Thyroid gland (tissue), 4 donors: ENCODE measurements around the gene SNCAIP. TPM values are rescaled to one million over a fixed set of nuclear protein-coding genes. Genes with fewer than 3 reads are reported as not detected.

Experiments
- DNase-seq, 2 donors: peaks; one replicate each; pipeline ENCODE4 v3.0.0-alpha.2; 2019
- H3K27ac ChIP-seq, 3 donors: fragments of 200-600 bp; sonication (generic); 1 replicate in 2 of 3; 2 replicates in 1 of 3; pipeline ENCODE4 v1.5.1; 2016 to 2019; ENCODE audit warnings: mild to moderate bottlenecking in 1 of 3, moderate library complexity in 1 of 3
- H3K27me3 ChIP-seq: fragments of 200-600 bp; sonication (generic); one replicate; pipeline ENCODE4 v1.5.1; 2019
- H3K36me3 ChIP-seq, 2 donors: fragments of 200-600 bp; sonication (generic); one replicate each; pipeline ENCODE4 v1.5.1; 2016 to 2019
- H3K4me1 ChIP-seq, 2 donors: fragments of 200-600 bp; sonication (generic); one replicate each; pipeline ENCODE4 v1.5.1; 2017 to 2019
- H3K4me3 ChIP-seq, 3 donors: fragments of 200-600 bp; sonication (generic); replicated peaks in 1 of 3; 1 replicate in 2 of 3; 2 replicates in 1 of 3; pipeline ENCODE4 v1.5.1; 2016; ENCODE audit warnings: mild to moderate bottlenecking in 1 of 3
- H3K9me3 ChIP-seq: fragments of 200-600 bp; sonication (generic); one replicate; pipeline ENCODE4 v1.5.1; 2017
- CTCF ChIP-seq, 6 experiments: fragments of 200-600 bp in 3 of 6; fragments of 450-650 bp in 3 of 6; sonication (generic) in 3 of 6; IDR thresholded peaks; one replicate each; pipeline ENCODE4 v1.5.1; 2016 to 2019; ENCODE audit warnings: antibody characterized with exemption in 6 of 6, mild to moderate bottlenecking in 2 of 6, inconsistent platforms in 1 of 6, moderate library complexity in 1 of 6
- POLR2A ChIP-seq, 2 donors: fragments of 450-650 bp; IDR thresholded peaks; one replicate each; pipeline ENCODE4 v1.6.1; 2017; ENCODE audit warnings: antibody characterized with exemption in 2 of 2, mild to moderate bottlenecking in 2 of 2, moderate library complexity in 1 of 2
- WGBS, 2 donors: methylation state at CpG; one replicate each; pipeline ENCODE4 v1.1.5; 2017; 5-methylcytosine and 5-hydroxymethylcytosine counted together
- intact Hi-C: fragments of 100-400 bp; cut with DNase I; formaldehyde crosslinking; loops from one replicate; pipeline ENCODE4 v1.15.1; 2023
- total RNA-seq, 4 donors: library from RNA; depleted of rRNA; stranded (reverse); fragments of >200 nt; gene quantifications; one replicate each; pipeline ENCODE4 v1.2.3, GENCODE V29; 2016

Gene SNCAIP
- total RNA-seq, 4 donors from 2014 or later, result 4.0 to 12.8 (median 9.8) TPM

GRCh38 chr5:122404653-122405362, 92.8 kb downstream of the SNCAIP start:
- H3K27me3 ChIP-seq, result no peaks in the 10 kb centered on the region
- WGBS, 2 donors, result 78 to 94% methylated on average over 1 of the region's 1 CpG
- no peak for TF ChIP-seq POLR2A (IDR thresholded peaks at IDR 0.05)
- TF ChIP-seq CTCF (IDR thresholded peaks at IDR 0.05), result no peak
- H3K4me1 ChIP-seq, result no peaks in the 10 kb centered on the region
- H3K9me3 ChIP-seq, result no peaks in the 10 kb centered on the region
- H3K4me3 ChIP-seq, result no peak overlapping the region
- H3K27ac ChIP-seq, result no peak overlapping the region
- no peaks in the 10 kb centered on the region for H3K36me3 ChIP-seq
- intact Hi-C loops, result no loop called here
- no peak for DNase-seq

DNA sequence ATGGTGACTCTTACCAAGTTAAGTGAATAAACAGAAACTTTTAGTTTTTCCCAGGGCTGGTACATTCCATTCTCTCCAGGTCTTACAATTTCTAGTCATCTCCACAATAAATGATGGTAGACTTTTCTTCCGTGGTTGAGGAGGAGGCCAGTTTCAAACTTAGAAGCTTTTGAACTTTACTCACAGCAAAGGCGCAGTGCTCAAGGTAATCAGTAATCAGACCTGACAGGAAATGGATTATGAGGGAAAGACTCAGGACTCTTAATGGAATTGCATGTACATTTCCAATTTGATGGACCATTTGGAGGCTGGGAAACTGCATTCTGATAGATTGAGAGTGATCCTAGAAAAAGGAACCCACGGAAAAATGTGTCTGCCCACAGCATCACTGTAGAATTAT, 93.7 kb downstream of the SNCAIP start:
- DNase-seq, result no peak
- no peaks in the 10 kb centered on the region for H3K36me3 ChIP-seq
- H3K27me3 ChIP-seq, result no peaks in the 10 kb centered on the region
- no peak overlapping the region for H3K27ac ChIP-seq
- intact Hi-C loops, result no loop called here
- TF ChIP-seq POLR2A (IDR thresholded peaks at IDR 0.05), result no peak
- TF ChIP-seq CTCF (IDR thresholded peaks at IDR 0.05), result no peak
- no peaks in the 10 kb centered on the region for H3K4me1 ChIP-seq
- no peaks in the 10 kb centered on the region for H3K9me3 ChIP-seq
- no peak overlapping the region for H3K4me3 ChIP-seq
- 96 to 98% methylated on average over 3 of the region's 3 CpGs for WGBS, 2 donors

- TF ChIP-seq CTCF (IDR thresholded peaks at IDR 0.05) (no peak), POLR2A (IDR thresholded peaks at IDR 0.05) (no peak)
- no peak for DNase-seq
- no peak overlapping the region for H3K4me3 ChIP-seq
- no peaks in the 10 kb centered on the region for H3K36me3 ChIP-seq
- no peaks in the 10 kb centered on the region for H3K9me3 ChIP-seq
- no peaks in the 10 kb centered on the region for H3K27me3 ChIP-seq
- no peak overlapping the region for H3K27ac ChIP-seq
- no peaks in the 10 kb centered on the region for H3K4me1 ChIP-seq
- WGBS, 2 donors, result 97% methylated on average over 5 of the region's 5 CpGs
- intact Hi-C loops, result no loop called here
Observed at GRCh38 chr5:122406181-122406580, 94.1 kb downstream of the SNCAIP start.

GRCh38 chr5:122408592-122409224, 96.7 kb downstream of the SNCAIP start:
- no peaks in the 10 kb centered on the region for H3K9me3 ChIP-seq
- no peak overlapping the region for H3K4me3 ChIP-seq
- H3K4me1 ChIP-seq, result no peaks in the 10 kb centered on the region
- 76 to 84% methylated on average over 1 of the region's 1 CpG for WGBS, 2 donors
- H3K27me3 ChIP-seq, result no peaks in the 10 kb centered on the region
- no peaks in the 10 kb centered on the region for H3K36me3 ChIP-seq
- no peak for DNase-seq
- H3K27ac ChIP-seq, result no peak overlapping the region
- TF ChIP-seq POLR2A (IDR thresholded peaks at IDR 0.05) (no peak), CTCF (IDR thresholded peaks at IDR 0.05) (no peak)
- intact Hi-C loops, result no loop called here

DNA sequence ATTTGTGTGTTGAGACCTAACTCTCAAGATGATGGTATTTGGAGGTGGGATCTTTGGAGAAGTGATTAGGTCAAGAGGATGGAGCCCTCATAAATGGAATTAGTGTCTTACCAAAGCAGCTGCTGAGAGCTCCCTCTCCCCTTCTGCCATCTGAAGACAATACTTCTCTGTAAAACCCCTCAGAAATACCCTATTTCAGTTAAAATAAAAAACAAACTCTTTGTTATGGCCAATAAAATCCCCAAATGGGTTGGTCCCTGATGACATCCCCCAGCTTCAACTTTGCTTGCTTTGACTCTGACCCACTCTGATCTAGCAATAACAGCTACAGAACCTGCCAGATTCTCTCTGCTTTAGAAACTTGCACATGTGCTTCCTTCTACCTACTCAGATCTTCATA, 100.9 kb downstream of the SNCAIP start:
- no peaks in the 10 kb centered on the region for H3K36me3 ChIP-seq
- no peak overlapping the region for H3K4me3 ChIP-seq
- intact Hi-C loops, result loop anchor here (10.0 kb wide), 1 partner anchor 118 kb away; no protein-coding TSS in a partner anchor
- H3K27ac ChIP-seq, result no peak overlapping the region
- no peaks in the 10 kb centered on the region for H3K27me3 ChIP-seq
- TF ChIP-seq CTCF (IDR thresholded peaks at IDR 0.05), result no peak
- no peak for TF ChIP-seq POLR2A (IDR thresholded peaks at IDR 0.05)
- DNase-seq, result no peak
- no peaks in the 10 kb centered on the region for H3K9me3 ChIP-seq
- H3K4me1 ChIP-seq, result no peaks in the 10 kb centered on the region
